Stimulated activated CD8-positive, alpha-beta memory T cell treated with anti-CD3 and anti-CD28 coated beads, Interleukin-7, amount 100 ng/mL, for 48 hours (primary cell): Measurements from ENCODE around the gene RFC1.
"Not testable (repeated sequence)": the region's sequence is repeated elsewhere in the genome, so short reads cannot be mapped to it uniquely, and the experiment has no call there.

Source experiments
- DNase-seq, 2 donors: peaks; one replicate each; pipeline ENCODE4 v3.0.0-alpha.2; 2020; ENCODE audit warnings: low read depth in 1 of 2; ENCODE audit errors: extremely low read depth in 1 of 2

The RFC1 gene

DNA sequence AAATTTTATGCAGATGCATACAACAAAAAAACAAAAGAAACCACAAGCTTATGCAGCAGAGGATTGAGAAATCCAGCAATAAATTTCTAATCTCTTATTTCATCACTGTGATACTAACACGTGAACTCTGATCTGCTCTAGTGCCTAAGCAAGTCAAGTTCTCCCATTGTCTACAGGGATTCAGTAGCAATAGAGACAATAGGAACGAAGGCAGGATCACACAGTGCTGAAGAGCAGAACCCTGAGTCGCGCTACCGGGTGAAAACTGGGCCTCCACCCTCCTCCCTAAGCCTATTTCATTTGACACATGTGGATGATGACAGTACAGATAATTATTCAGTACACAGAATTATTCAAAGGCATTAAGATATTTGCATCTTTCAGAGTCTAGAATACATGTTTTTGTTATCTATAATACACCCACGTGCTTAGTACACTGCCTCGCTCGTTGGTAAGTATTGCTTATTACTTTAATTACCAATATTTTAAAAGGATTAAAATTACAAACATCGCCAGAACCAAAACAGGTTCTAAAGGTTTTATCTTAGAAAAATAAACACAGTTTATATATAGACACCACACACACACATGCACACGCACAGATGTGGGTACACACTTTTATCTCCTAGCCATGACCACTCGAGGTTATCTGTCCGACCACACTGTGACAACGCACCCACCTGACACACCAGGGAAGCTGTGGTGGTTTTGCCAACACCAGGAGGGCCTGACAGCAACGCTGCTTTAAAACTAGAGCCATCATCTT lies 60.1 kb downstream of the RFC1 start:
- no peak for DNase-seq

- no peak for DNase-seq
Observed at GRCh38 chr4:39304651-39305050, 61.5 kb downstream of the RFC1 start.

GRCh38 chr4:39303871-39304270 lies 62.3 kb downstream of the RFC1 start:
- no peak for DNase-seq

- no peak for DNase-seq
Observed at GRCh38 chr4:39302901-39303300, 63.3 kb downstream of the RFC1 start.

DNA sequence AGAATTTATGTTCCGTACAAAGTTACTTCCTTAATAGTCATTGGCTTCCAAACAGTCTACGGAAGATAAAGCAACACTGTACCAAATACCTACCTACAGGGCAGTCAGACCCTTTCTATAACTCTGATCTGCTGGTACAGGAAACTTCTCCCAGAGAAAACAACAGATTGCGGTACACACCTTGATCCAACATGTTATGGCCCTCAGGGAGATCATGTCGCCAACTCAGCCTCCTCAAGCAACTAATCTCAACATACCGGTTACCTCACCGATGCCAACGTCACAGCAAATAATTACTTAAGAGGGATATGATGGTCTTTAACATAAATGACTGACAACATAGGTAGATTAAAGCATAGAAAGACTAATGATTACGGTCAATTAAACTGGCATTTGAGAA lies 70.4 kb downstream of the RFC1 start:
- no peak for DNase-seq

DNA sequence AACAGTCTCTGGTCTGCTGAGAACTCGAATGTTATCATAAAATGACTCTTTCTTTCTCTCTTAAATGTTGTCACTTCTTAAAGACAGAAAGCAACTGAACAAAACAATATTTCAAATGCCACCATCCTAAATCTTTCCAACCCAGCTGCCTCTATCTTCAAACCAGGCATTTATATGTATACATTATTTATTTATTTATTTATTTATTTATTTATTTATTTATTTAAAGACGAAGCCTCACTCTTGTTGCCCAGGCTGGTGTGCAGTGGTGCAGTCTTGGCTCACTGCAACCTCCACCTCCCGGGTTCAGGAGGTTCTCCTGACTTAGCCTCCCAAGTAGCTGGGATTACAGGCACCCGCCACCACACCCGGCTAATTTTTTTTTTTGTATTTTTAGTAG lies 73.7 kb downstream of the RFC1 start:
- DNase-seq = not testable (repeated sequence)

- no peak for DNase-seq
Observed at GRCh38 chr4:39291686-39292085, 74.5 kb downstream of the RFC1 start.

- DNase-seq = no peak
Observed at GRCh38 chr4:39287223-39287622, 78.9 kb downstream of the RFC1 start.

- no peak for DNase-seq
Observed at GRCh38 chr4:39286263-39286662, 79.9 kb downstream of the RFC1 start.

DNA sequence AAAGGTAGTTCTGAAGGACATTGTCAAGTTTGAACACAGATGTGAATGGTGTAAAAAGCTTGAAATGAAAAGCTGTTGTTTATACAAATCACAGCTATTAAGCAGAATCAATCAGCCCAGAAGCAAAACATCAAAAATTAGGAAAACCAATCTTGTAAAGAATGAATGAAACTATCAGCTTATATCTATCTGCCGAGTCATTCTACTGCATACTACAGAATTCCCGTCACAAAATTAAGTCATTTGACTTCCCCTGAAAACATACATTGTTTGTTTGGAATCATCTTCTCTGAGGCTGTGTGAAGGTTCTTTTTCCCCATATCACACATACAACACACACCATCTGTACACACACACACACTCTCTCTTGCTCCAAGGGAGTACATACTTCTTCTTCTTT lies 80.3 kb downstream of the RFC1 start:
- no peak for DNase-seq

GRCh38 chr4:39285111-39285795 lies 80.9 kb downstream of the RFC1 start:
- no peak for DNase-seq

GRCh38 chr4:39280770-39281169 lies 85.4 kb downstream of the RFC1 start:
- no peak for DNase-seq

DNA sequence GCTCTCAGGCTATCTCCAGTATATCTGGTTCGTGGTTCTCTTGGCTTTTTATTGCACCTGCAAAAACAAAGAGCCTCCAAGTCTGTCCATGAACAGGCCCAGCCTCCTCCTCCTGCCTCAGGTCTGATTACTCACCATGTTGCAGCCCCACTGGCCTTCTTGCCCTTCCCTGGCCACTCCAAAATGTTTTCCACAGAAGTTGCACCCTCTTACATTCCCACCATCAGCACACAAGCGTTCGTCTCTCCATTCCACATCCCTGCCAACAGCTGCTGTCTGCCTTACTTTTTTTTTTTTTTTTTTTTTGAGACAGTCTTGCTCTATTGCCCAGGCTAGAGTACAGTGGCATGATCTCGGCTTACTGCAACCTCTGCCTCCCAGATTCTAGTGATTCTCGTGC lies 86.7 kb downstream of the RFC1 start:
- DNase-seq = no peak

DNA sequence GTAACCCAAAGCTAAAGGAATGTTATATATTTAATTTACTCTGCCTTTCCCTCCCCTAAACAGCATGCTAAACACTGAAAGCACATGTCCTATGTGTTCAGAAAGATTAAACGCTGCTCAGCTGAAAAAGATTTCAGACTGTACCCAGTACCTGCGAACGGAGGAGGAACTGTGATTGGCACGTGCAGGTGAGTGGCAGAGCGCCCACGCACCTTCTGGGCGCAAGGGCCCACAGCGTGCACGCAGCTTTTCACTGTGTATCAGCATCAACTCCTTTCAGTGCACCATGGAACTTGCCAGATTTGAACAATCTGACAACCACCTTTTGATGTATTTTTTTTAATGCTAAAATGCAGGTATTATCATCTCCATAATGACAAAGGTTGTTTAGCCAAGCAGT lies 87.7 kb downstream of the RFC1 start:
- no peak for DNase-seq

DNA sequence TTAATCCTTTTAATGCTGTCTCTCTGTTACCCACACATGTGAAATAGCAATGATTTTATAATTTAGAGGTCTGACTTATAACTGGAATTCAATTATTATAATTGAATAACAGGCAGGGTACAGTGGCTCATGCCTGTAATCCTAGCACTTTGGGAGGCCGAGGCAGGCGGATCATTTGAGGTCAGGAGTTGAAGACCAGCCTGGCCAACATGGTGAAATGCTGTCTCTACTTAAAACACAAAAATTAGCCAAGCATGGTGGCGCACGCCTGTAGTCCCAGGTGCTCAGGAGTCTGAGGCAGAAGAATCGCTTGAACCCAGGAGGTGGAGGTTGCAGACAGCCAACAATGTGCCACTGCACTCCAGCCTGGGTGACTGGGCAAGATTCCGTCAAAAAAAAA lies 88.5 kb downstream of the RFC1 start:
- not testable (repeated sequence) for DNase-seq

DNA sequence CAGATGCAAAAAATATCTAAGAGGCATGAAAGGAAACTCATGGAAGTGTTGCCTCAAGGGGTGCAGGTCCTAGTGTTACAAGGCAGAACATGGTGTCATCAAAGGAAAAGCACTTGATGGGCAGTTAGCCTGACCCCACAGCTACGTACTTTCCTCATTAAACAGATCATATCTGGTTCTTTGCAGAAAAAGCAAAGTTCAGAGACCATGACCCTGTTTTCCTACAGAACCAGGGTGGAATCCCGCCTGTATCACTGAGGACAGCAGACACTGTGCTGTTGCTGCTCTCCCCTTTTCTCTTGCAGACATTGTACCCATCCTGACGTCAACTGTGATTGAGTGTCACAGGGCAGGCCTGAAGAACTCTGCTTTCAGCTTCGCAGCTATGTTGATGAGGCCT lies 91.7 kb downstream of the RFC1 start:
- DNase-seq = no peak

GRCh38 chr4:39263895-39264294 lies 102.3 kb downstream of the RFC1 start:
- DNase-seq = no peak

GRCh38 chr4:39259571-39260330 lies 106.4 kb downstream of the RFC1 start:
- DNase-seq = no peak

- DNase-seq = no peak
Observed at GRCh38 chr4:39256436-39256835, 109.7 kb downstream of the RFC1 start.

DNA sequence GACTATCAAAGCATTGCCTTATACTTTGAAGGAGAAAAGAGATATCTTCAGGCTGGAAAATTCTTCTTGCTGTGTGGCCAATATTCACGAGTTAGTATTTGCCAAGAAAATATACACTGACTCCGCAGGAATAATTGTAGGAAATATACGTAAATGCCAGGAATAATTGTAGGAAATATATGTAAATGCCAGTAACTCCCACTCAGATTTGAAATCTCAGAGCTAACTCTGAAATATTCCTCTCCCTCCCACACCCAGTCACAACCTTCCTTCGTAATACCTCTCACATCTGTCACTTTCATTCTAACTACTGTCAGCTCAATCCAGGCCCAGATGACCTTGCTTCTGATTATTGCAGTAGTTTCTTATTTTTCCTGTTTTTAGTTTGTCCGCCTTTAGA lies 110.3 kb downstream of the RFC1 start:
- no peak for DNase-seq

DNA sequence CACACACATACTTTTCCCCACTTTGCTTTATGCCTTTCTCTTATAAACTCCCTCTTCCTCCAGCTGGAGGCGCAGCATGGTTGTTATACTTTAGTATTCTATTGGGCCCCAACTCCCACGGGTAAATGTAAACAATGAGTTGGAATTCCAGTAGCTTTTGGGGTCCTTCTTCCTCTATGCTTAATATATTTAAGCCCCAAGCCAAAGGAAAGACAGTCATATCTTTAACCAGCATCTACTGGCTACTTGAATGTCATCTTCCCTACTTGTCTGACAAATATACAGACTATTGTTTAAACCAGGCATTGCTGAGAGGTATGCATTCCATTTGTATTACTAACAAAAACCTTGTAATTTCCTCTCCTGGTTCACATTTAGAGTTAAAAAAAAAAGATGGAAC lies 110.9 kb downstream of the RFC1 start:
- DNase-seq = no peak

DNA sequence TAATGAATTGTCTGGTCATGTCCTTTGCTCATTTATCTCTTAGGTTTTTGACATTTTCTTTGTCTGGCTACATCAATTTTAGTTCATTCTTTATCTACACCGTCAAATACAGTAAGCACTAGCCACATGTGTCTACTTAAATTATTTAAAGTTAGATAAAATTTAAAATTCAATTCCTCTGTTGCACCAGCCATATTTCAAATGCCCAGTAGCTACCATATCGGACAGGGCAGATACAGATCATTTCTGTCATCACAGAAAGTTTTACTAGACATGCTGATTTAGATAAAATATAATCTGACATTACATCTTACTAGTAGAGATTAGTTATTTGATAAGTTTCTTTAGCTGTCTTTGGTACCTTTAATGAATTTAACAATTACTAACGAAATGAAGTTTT lies 122.7 kb downstream of the RFC1 start:
- no peak for DNase-seq
